Measurements from ENCODE around the gene EXD3.

EXD3 gene

GRCh38 chr9:137366445-137366810, 56.5 kb downstream of the EXD3 start:
- H3K9ac ChIP-seq (ENCODE audit: low read length) = no peak overlapping the region
- H3K4me1 ChIP-seq (ENCODE audit: control insufficient read depth, insufficient read depth, low read length) = no peaks in the 10 kb centered on the region
- no peaks in the 10 kb centered on the region for H3K36me3 ChIP-seq (ENCODE audit: control insufficient read depth, insufficient read depth, low read length, severe bottlenecking)
- no peaks in the 10 kb centered on the region for H3K27me3 ChIP-seq (replicated peaks; ENCODE audit: control insufficient read depth, insufficient read depth, low read length)
- DNase-seq (ENCODE audit: low read depth) = no peak
- peaks cover 6% of the 10 kb centered on the region for H3K9me3 ChIP-seq (ENCODE audit: control insufficient read depth, low read length)
- H3K4me3 ChIP-seq (ENCODE audit: low read length) = no peak overlapping the region

- Histone ChIP-seq H3K36me3 (ENCODE audit: control insufficient read depth, insufficient read depth, low read length, severe bottlenecking) (no peaks in the 10 kb centered on the region), H3K9ac (ENCODE audit: low read length) (no peak overlapping the region), H3K4me1 (ENCODE audit: control insufficient read depth, insufficient read depth, low read length) (no peaks in the 10 kb centered on the region), H3K9me3 (ENCODE audit: control insufficient read depth, low read length) (peaks cover 6% of the 10 kb centered on the region), H3K4me3 (ENCODE audit: low read length) (no peak overlapping the region), H3K27me3 (replicated peaks; ENCODE audit: control insufficient read depth, insufficient read depth, low read length) (no peaks in the 10 kb centered on the region)
- no peak for DNase-seq (ENCODE audit: low read depth)
These were observed 57.2 kb downstream of the EXD3 start for GRCh38 chr9:137365552-137366444.

- Histone ChIP-seq H3K36me3 (ENCODE audit: control insufficient read depth, insufficient read depth, low read length, severe bottlenecking) (no peaks in the 10 kb centered on the region), H3K4me1 (ENCODE audit: control insufficient read depth, insufficient read depth, low read length) (no peaks in the 10 kb centered on the region), H3K27me3 (replicated peaks; ENCODE audit: control insufficient read depth, insufficient read depth, low read length) (no peaks in the 10 kb centered on the region), H3K9ac (ENCODE audit: low read length) (no peak overlapping the region), H3K9me3 (ENCODE audit: control insufficient read depth, low read length) (peaks cover 6% of the 10 kb centered on the region), H3K4me3 (ENCODE audit: low read length) (no peak overlapping the region)
- DNase-seq (ENCODE audit: low read depth) = no peak
These were observed 57.9 kb downstream of the EXD3 start for GRCh38 chr9:137365056-137365455.

GRCh38 chr9:137359850-137360249, 63.1 kb downstream of the EXD3 start:
- DNase-seq (ENCODE audit: low read depth) = no peak
- Histone ChIP-seq H3K36me3 (ENCODE audit: control insufficient read depth, insufficient read depth, low read length, severe bottlenecking) (no peaks in the 10 kb centered on the region), H3K27me3 (replicated peaks; ENCODE audit: control insufficient read depth, insufficient read depth, low read length) (no peaks in the 10 kb centered on the region), H3K9ac (ENCODE audit: low read length) (no peak overlapping the region), H3K4me3 (ENCODE audit: low read length) (no peak overlapping the region), H3K9me3 (ENCODE audit: control insufficient read depth, low read length) (peaks cover 24% of the 10 kb centered on the region), H3K4me1 (ENCODE audit: control insufficient read depth, insufficient read depth, low read length) (no peaks in the 10 kb centered on the region)

GRCh38 chr9:137358126-137358525, 64.8 kb downstream of the EXD3 start:
- no peaks in the 10 kb centered on the region for H3K36me3 ChIP-seq (ENCODE audit: control insufficient read depth, insufficient read depth, low read length, severe bottlenecking)
- no peak overlapping the region for H3K4me3 ChIP-seq (ENCODE audit: low read length)
- no peaks in the 10 kb centered on the region for H3K4me1 ChIP-seq (ENCODE audit: control insufficient read depth, insufficient read depth, low read length)
- H3K9ac ChIP-seq (ENCODE audit: low read length) = no peak overlapping the region
- H3K27me3 ChIP-seq (replicated peaks; ENCODE audit: control insufficient read depth, insufficient read depth, low read length) = no peaks in the 10 kb centered on the region
- H3K9me3 ChIP-seq (ENCODE audit: control insufficient read depth, low read length) = peaks cover 18% of the 10 kb centered on the region
- DNase-seq (ENCODE audit: low read depth) = no peak

GRCh38 chr9:137357166-137357565, 65.8 kb downstream of the EXD3 start:
- Histone ChIP-seq H3K4me3 (ENCODE audit: low read length) (no peak overlapping the region), H3K27me3 (replicated peaks; ENCODE audit: control insufficient read depth, insufficient read depth, low read length) (no peaks in the 10 kb centered on the region), H3K36me3 (ENCODE audit: control insufficient read depth, insufficient read depth, low read length, severe bottlenecking) (no peaks in the 10 kb centered on the region), H3K9ac (ENCODE audit: low read length) (no peak overlapping the region), H3K4me1 (ENCODE audit: control insufficient read depth, insufficient read depth, low read length) (no peaks in the 10 kb centered on the region), H3K9me3 (ENCODE audit: control insufficient read depth, low read length) (peaks cover 18% of the 10 kb centered on the region)
- no peak for DNase-seq (ENCODE audit: low read depth)

GRCh38 chr9:137355761-137356365, 67.1 kb downstream of the EXD3 start:
- Histone ChIP-seq H3K27me3 (replicated peaks; ENCODE audit: control insufficient read depth, insufficient read depth, low read length) (no peaks in the 10 kb centered on the region), H3K4me3 (ENCODE audit: low read length) (no peak overlapping the region), H3K36me3 (ENCODE audit: control insufficient read depth, insufficient read depth, low read length, severe bottlenecking) (no peaks in the 10 kb centered on the region), H3K4me1 (ENCODE audit: control insufficient read depth, insufficient read depth, low read length) (no peaks in the 10 kb centered on the region), H3K9me3 (ENCODE audit: control insufficient read depth, low read length) (peaks cover 18% of the 10 kb centered on the region), H3K9ac (ENCODE audit: low read length) (no peak overlapping the region)
- DNase-seq (ENCODE audit: low read depth) = no peak

GRCh38 chr9:137354845-137355760, 67.9 kb downstream of the EXD3 start:
- H3K9me3 ChIP-seq (ENCODE audit: control insufficient read depth, low read length) = peaks cover 18% of the 10 kb centered on the region
- no peaks in the 10 kb centered on the region for H3K36me3 ChIP-seq (ENCODE audit: control insufficient read depth, insufficient read depth, low read length, severe bottlenecking)
- no peak overlapping the region for H3K4me3 ChIP-seq (ENCODE audit: low read length)
- H3K27me3 ChIP-seq (replicated peaks; ENCODE audit: control insufficient read depth, insufficient read depth, low read length) = no peaks in the 10 kb centered on the region
- no peak for DNase-seq (ENCODE audit: low read depth)
- no peaks in the 10 kb centered on the region for H3K4me1 ChIP-seq (ENCODE audit: control insufficient read depth, insufficient read depth, low read length)
- H3K9ac ChIP-seq (ENCODE audit: low read length) = no peak overlapping the region

GRCh38 chr9:137354153-137354844, 68.7 kb downstream of the EXD3 start:
- Histone ChIP-seq H3K9me3 (ENCODE audit: control insufficient read depth, low read length) (peaks cover 18% of the 10 kb centered on the region), H3K4me3 (ENCODE audit: low read length) (no peak overlapping the region), H3K4me1 (ENCODE audit: control insufficient read depth, insufficient read depth, low read length) (no peaks in the 10 kb centered on the region), H3K36me3 (ENCODE audit: control insufficient read depth, insufficient read depth, low read length, severe bottlenecking) (no peaks in the 10 kb centered on the region), H3K9ac (ENCODE audit: low read length) (no peak overlapping the region), H3K27me3 (replicated peaks; ENCODE audit: control insufficient read depth, insufficient read depth, low read length) (no peaks in the 10 kb centered on the region)
- DNase-seq (ENCODE audit: low read depth) = no peak

- DNase-seq (ENCODE audit: low read depth) = no peak
- no peaks in the 10 kb centered on the region for H3K36me3 ChIP-seq (ENCODE audit: control insufficient read depth, insufficient read depth, low read length, severe bottlenecking)
- no peak overlapping the region for H3K9ac ChIP-seq (ENCODE audit: low read length)
- H3K9me3 ChIP-seq (ENCODE audit: control insufficient read depth, low read length) = peaks cover 18% of the 10 kb centered on the region
- H3K4me3 ChIP-seq (ENCODE audit: low read length) = no peak overlapping the region
- H3K4me1 ChIP-seq (ENCODE audit: control insufficient read depth, insufficient read depth, low read length) = no peaks in the 10 kb centered on the region
- H3K27me3 ChIP-seq (replicated peaks; ENCODE audit: control insufficient read depth, insufficient read depth, low read length) = no peaks in the 10 kb centered on the region
These were observed 69.5 kb downstream of the EXD3 start for GRCh38 chr9:137353223-137354152.

All from adipocyte (in vitro differentiated cells).